GM21447 (cell line): Measurements from ENCODE around the gene ENPP1.
"Not testable (repeated sequence)": the region's sequence is repeated elsewhere in the genome, so short reads cannot be mapped to it uniquely, and the experiment has no call there.

Source experiments
- ATAC-seq: cut with Tn5 transposase; IDR thresholded peaks from one replicate; pipeline ENCODE4 v1.9.1; 2021; ENCODE audit not compliant: unreplicated experiment

Gene ENPP1

GRCh38 chr6:131828080-131828479, 20.3 kb downstream of the ENPP1 start:
- no peak for ATAC-seq

GRCh38 chr6:131828951-131829350, 21.1 kb downstream of the ENPP1 start:
- ATAC-seq, result no peak

GRCh38 chr6:131831392-131831791, 23.6 kb downstream of the ENPP1 start:
- no peak for ATAC-seq

- ATAC-seq, result no peak
Observed at GRCh38 chr6:131831886-131832285, 24.1 kb downstream of the ENPP1 start.

GRCh38 chr6:131832363-131832762, 24.5 kb downstream of the ENPP1 start:
- no peak for ATAC-seq

- no peak for ATAC-seq
Observed at GRCh38 chr6:131838051-131838450, 30.2 kb downstream of the ENPP1 start.

- no peak for ATAC-seq
Observed at GRCh38 chr6:131839388-131839787, 31.6 kb downstream of the ENPP1 start.

GRCh38 chr6:131840441-131840840, 32.6 kb downstream of the ENPP1 start:
- ATAC-seq, result no peak

GRCh38 chr6:131840936-131841583, 33.2 kb downstream of the ENPP1 start:
- ATAC-seq, result no peak

- no peak for ATAC-seq
Observed at GRCh38 chr6:131843768-131844167, 35.9 kb downstream of the ENPP1 start.

GRCh38 chr6:131844243-131844841, 36.5 kb downstream of the ENPP1 start:
- no peak for ATAC-seq

- ATAC-seq, result no peak
Observed at GRCh38 chr6:131846023-131846663, 38.3 kb downstream of the ENPP1 start.

- no peak for ATAC-seq
Observed at GRCh38 chr6:131846905-131847304, 39.1 kb downstream of the ENPP1 start.

GRCh38 chr6:131849799-131850198, 42.0 kb downstream of the ENPP1 start:
- no peak for ATAC-seq

GRCh38 chr6:131851049-131851769, 43.4 kb downstream of the ENPP1 start:
- ATAC-seq, result no peak

- ATAC-seq, result no peak
Observed at GRCh38 chr6:131852200-131852599, 44.4 kb downstream of the ENPP1 start.

- no peak for ATAC-seq
Observed at GRCh38 chr6:131854803-131855202, 47.0 kb downstream of the ENPP1 start.

- ATAC-seq, result no peak
Observed at GRCh38 chr6:131858765-131859415, 51.1 kb downstream of the ENPP1 start.

GRCh38 chr6:131859658-131860057, 51.8 kb downstream of the ENPP1 start:
- ATAC-seq, result not testable (repeated sequence)

GRCh38 chr6:131861381-131861780, 53.6 kb downstream of the ENPP1 start:
- ATAC-seq, result no peak

GRCh38 chr6:131862476-131862875, 54.7 kb downstream of the ENPP1 start:
- no peak for ATAC-seq
